ENCODE data around the gene C11orf16.
"Not testable (repeated sequence)": the region's sequence is repeated elsewhere in the genome, so short reads cannot be mapped to it uniquely, and the experiment has no call there.

Gene C11orf16

DNA sequence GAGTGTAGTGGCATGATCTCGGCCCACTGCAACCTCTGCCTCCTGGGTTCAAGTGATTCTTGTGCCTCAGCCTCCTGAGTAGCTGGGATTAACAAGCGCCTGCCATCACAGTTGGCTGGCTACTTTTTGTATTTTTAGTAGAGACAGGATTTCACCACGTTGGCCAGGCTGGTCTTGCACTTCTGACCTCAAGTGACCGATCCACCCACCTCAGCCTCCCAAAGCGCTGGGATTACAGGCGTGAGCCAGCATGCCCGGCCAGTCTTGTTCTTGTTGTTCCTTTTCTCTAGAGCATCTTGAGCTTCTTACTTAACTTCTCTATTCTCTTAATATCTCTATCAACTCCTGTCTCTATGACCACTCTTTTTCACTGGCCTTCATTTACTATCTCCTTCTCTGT, 51.2 kb downstream of the C11orf16 start:
- not testable (repeated sequence) for DNase-seq

DNA sequence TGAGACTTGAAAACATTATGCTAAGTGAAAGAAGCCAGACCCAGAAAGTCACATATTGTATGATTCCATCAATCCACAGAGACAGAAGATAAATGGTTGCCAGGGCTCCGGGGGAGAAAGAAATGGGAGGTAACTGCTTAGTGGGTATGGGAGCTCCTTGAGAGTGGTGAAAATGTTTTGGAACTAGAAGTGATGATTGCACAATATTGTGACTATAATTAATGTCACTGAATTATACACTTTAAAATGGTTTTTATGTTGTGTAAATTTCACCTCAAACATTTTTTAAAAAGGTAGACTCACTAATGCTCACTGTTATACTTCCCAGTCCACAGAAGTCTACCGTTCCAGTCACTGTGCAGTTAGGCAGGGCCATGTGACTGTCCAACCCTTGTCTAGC, 54.0 kb downstream of the C11orf16 start:
- no peak for DNase-seq

DNA sequence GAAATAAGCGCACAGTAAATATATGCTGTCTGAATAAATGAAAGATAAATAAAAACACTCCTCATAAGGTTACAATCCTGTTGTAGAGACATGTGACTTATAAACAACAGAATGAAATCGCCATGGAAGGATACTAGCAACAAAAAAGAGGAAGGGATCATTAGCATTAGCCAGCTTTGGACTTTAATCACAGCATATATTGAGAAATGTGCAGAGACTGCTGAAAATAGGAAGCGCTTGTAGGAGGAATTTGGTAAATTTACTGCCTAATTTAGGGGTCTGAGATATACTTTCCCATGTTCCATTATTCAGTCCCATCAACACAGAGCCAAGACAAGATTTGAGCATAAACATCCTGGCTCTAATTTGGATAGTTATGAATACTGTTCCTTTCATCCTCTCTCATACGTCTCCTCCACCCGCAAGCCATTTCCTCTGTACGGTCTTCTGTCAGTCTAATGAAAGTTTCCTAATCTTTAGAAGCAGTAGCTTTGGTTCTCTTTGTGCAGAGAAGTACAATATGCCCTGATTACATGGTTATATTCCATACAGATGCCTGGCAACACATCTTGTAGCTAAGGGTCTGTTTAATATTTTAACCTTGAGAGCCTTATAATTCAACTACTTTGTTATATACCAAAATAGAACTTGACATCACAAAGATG, 58.9 kb downstream of the C11orf16 start:
- DNase-seq = no peak

DNA sequence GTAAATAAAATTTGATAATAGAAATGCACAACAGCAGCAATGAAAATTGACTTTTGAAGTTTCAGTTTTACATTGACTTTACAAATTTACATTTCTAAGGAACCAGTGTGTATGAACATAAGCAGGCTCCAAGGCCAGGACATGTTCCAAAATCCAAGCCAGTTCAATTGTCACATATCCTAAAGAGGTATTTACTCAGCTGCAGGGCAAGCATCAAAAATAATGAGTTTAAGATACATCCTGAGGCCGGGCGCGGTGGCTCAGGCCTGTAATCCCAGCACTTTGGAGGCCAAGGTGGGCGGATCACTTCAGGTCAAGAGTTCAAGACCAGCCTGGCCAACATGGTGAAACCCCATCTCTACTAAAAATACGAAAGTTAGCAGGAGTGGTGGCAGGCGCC, 60.8 kb downstream of the C11orf16 start:
- peak; percentile 36 for DNase-seq

DNA sequence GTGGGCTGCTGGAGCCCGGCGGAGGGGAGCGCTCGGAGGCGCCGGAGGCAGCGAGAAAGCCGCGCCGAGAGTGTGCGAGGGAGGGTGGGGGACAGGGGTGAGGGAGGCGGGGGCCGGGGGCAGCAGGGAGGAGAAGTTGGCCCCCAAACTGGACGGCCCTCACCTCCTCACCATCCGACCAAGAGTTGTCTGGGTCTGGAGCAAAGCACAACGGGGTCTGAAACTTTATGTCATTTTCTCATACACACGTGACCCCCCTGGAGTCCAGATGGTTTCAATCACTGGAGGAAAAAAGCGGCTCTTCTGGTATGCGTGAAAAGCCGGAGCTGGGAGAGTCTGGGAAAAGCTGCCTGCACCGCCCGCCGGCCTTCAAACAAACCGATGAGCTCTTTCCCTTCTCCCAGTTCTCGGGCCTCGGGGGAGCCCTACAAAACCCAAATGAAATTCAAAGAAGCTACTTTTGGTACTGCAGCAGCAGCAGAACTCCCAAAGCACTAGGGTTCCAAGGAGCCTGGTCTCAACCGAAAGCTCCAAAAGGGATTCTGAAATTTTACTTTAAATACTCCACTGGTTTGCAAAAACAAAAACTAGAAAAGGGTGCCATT, 61.5 kb downstream of the C11orf16 start:
- DNase-seq = peak; percentile 61

DNA sequence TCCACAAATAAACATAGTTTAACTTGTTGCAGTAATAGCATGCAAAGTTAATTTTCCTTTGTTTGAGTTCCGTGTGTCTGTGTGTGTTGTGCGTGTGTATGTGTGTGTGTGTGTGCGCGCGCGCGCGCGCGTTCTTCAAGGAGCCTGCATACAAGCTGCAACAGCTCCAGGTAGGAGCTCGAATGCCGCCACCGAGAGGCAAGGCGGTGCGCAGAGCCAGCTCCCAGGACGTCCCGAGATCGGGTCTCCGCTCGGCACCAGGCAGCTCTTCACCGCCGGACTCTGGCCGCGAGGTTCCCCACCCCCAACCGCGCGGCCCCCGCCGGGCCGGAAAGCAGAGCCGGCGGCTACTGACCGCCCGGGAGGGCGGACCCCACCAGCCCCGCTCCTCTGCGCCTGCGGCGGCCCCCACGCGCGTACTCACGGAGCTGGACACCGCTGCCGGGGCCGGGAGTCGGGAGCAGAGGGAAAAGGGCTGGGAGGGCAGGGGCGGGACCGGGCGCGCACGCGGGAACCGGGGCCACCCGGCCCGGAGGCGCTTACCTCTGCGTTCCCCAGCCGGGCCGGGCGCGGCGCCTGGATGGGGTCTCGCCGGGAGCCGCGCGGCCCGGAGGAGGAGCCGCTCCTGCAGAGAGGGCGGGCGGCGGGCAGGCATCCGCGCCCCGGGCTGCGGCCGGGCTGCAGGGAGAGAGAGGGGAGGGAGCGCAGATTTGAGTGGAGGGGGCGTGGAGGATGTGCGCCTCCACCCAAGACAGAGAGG, 62.2 kb downstream of the C11orf16 start:
- DNase-seq = peak; percentile 39

Measured in NCI-H1092 (cell line).